Stomach (tissue), 4 donors: ENCODE results near the gene DGAT2L6.

Experiments
- CTCF ChIP-seq, 7 experiments: fragments of 450-650 bp in 4 of 7; fragments of 200-600 bp in 3 of 7; sonication (generic) in 3 of 7; IDR thresholded peaks; one replicate each; pipeline ENCODE4 v1.5.1; 2016 to 2019; ENCODE audit warnings: antibody characterized with exemption in 7 of 7, control low read depth in 2 of 7, mild to moderate bottlenecking in 1 of 7
- EP300 ChIP-seq: sonication (generic); formaldehyde crosslinking; IDR thresholded peaks from one replicate; pipeline ENCODE4 v1.6.1; 2017; ENCODE audit warnings: antibody characterized with exemption
- POLR2A ChIP-seq, 4 donors: fragments of 450-650 bp; IDR thresholded peaks; one replicate each; pipeline ENCODE4 v1.6.1; 2016; ENCODE audit warnings: antibody characterized with exemption in 4 of 4, control low read depth in 2 of 4, mild to moderate bottlenecking in 1 of 4, moderate library complexity in 1 of 4

- TF ChIP-seq CTCF (IDR thresholded peaks at IDR 0.05) (no peak), POLR2A (IDR thresholded peaks at IDR 0.05) (no peak), EP300 (no peak)
Observed at GRCh38 chrX:70252491-70252890, 75.2 kb downstream of the DGAT2L6 start.
